Bronchial epithelial cell (primary cell): ENCODE results near the gene SPEF2. TPM values are rescaled to one million over a fixed set of nuclear protein-coding genes. Genes with fewer than 3 reads are reported as not detected.

ENCODE experiments used
- DNase-seq: peaks from one replicate; pipeline ENCODE4 v3.0.0-alpha.2; 2010; ENCODE audit warnings: low read depth
- FAIRE-seq: peaks from 2 replicates; lab custom pipeline; 2011; peaks lifted over from hg19 to GRCh38; lab: Jason Lieb, UNC
- H3K27me3 ChIP-seq: 2 replicates; pipeline ENCODE4 v1.5.1; 2011; ENCODE audit warnings: low read length; ENCODE audit not compliant: control insufficient read depth, insufficient read depth
- H3K36me3 ChIP-seq: 2 replicates; pipeline ENCODE4 v1.5.1; 2011; ENCODE audit warnings: low read length; ENCODE audit not compliant: control insufficient read depth, insufficient read depth
- H3K4me3 ChIP-seq: 2 replicates; pipeline ENCODE4 v1.5.1; 2011; ENCODE audit warnings: mild to moderate bottlenecking, low read depth, low read length, control low read depth
- total RNA-seq: library from RNA; depleted of rRNA; stranded (reverse); fragments of >200 nt; gene quantifications from 2 replicates; pipeline ENCODE4 v1.2.1, GENCODE V29; 2014
- TF ChIP-seq, protein P1 (sequence below): IDR thresholded peaks from 2 replicates; pipeline ENCODE4 v1.5.1; 2011; ENCODE audit warnings: mild to moderate bottlenecking, moderate library complexity, low read length, control low read depth, inconsistent platforms; ENCODE audit not compliant: insufficient read depth, severe bottlenecking

Gene SPEF2
- total RNA-seq, 1 donor from 2014 or later = 1.1 TPM

DNA sequence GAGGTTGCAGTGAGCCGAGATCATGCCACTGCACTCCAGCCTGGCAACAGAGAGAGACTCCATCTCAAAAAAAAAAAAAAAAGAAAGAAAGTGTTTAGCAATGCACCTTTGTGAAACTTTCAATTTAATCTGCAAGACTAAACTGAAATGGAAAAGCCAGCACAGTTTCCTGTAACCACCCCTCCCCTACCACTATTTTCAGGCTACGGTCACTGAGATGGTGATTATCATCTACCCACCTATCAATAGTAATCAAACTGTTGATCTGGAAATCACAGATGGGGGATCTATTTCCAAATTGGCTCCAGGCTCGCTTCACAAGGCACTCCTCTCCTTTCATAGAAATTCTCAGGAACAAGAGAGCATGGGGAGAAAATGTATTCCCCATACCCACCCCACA, 208.4 kb downstream of the SPEF2 start:
- Histone ChIP-seq H3K36me3 (no peaks in the 10 kb centered on the region), H3K27me3 (no peaks in the 10 kb centered on the region), H3K4me3 (no peak overlapping the region)
- no peak for DNase-seq
- no peak for FAIRE-seq
- TF ChIP-seq, protein P1, sequence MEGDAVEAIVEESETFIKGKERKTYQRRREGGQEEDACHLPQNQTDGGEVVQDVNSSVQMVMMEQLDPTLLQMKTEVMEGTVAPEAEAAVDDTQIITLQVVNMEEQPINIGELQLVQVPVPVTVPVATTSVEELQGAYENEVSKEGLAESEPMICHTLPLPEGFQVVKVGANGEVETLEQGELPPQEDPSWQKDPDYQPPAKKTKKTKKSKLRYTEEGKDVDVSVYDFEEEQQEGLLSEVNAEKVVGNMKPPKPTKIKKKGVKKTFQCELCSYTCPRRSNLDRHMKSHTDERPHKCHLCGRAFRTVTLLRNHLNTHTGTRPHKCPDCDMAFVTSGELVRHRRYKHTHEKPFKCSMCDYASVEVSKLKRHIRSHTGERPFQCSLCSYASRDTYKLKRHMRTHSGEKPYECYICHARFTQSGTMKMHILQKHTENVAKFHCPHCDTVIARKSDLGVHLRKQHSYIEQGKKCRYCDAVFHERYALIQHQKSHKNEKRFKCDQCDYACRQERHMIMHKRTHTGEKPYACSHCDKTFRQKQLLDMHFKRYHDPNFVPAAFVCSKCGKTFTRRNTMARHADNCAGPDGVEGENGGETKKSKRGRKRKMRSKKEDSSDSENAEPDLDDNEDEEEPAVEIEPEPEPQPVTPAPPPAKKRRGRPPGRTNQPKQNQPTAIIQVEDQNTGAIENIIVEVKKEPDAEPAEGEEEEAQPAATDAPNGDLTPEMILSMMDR = no peak

DNA sequence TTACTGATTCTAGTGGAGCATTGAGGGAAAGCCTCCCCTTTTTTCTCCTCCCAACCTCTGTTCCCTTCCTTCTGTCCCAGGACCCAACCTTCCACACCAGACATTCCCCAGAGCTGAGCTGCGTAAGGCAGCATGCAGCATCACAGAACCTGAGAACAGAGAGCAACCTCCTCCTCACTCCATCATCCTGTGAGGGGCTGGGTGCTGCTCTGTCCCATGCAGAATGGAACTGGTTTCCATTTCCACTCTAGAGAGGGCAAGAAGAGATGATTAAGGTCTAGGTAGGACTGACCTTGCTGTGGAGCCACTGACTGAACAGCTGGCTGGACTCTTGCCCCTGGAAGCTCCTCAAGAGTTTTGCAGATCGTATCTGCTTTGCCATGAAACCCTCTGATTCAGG, 208.9 kb downstream of the SPEF2 start:
- no peaks in the 10 kb centered on the region for H3K27me3 ChIP-seq
- DNase-seq (no peak), FAIRE-seq (no peak)
- H3K36me3 ChIP-seq = no peaks in the 10 kb centered on the region
- TF ChIP-seq, protein P1 = no peak
- H3K4me3 ChIP-seq = no peak overlapping the region

DNA sequence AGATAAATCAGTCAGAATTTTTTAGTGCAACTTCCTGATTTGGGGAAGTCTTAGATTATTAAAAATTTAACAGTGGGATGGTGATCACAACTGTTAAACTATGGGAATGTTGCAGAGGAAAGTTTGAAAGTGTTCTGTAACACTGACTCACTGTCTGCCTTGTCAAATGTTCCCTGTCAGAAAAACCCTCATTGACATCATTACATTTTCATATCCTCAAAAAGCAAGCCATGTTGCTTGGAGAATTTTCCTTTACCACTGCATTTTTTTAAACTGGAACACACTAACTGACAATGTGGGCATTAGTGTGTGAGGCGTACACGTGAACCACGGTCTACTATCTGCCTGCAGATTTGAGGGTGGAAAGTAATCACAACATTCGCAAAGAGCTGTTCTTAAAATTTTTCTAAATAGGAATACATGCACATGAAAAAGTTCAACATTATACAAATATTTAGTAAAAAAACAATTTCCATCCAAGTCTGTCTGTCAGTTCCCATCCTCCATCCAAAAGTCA, 210.5 kb downstream of the SPEF2 start:
- FAIRE-seq (no peak), DNase-seq (no peak)
- TF ChIP-seq, protein P1 = no peak
- Histone ChIP-seq H3K36me3 (no peaks in the 10 kb centered on the region), H3K4me3 (no peak overlapping the region), H3K27me3 (no peaks in the 10 kb centered on the region)

DNA sequence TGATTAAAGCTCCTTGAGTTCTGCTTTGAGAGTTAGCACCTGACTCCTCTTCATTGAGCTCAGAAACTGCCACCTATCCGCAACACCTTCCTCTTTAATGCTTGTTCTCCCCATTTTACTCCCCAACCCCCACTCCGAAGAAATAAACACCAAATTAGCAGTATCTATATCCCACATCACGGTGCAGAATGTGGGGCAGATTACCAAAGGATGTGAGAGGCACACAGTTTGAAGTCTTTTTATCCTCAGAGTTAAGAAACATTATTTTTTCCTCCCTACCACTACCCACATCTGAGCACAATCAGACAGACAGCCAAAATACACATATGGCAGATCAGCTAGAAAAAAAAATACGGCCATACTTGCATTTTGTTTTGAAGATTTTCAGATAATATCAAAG, 212.9 kb downstream of the SPEF2 start:
- TF ChIP-seq, protein P1 = no peak
- no peak for DNase-seq
- FAIRE-seq = no peak
- no peaks in the 10 kb centered on the region for H3K36me3 ChIP-seq
- no peaks in the 10 kb centered on the region for H3K27me3 ChIP-seq
- H3K4me3 ChIP-seq = no peak overlapping the region

DNA sequence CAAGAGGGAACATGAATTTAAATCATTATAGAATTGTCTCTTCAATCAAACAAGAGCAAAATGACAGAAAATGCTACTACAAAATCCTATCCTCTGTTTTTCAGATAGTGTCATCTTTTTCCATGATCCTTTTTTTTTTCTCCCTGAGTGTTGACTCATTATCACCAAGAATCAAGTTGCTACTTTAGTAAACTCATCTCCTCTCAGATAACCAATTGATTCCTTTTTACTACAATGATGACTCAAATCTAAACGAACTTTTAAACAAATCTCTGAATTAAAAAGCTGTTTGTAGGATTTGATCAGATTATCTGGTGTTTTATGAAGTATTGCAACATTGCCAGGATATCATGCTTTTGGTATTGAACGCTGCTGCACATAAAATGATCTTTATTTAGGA, 215.1 kb downstream of the SPEF2 start:
- no peak for FAIRE-seq
- TF ChIP-seq, protein P1 = no peak
- DNase-seq = no peak

DNA sequence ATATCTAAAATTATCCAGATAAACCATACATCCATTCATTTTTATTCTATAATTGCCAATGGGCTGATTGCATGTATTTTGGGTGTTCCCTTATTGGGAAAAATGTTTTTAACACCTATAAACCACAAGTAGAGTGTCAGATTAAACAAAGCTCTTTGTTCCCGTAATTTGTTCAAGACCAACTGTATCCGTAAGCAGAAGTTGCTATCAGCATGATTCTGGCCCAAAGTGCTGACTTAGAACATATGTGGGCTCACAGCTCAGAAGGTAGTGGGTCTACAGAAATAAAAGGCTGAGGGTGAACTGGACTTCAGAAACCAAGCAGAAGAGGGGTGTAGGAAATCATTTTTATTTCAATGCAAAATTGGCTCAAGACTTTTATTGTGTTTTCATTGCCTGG, 215.6 kb downstream of the SPEF2 start:
- H3K4me3 ChIP-seq = no peak overlapping the region
- TF ChIP-seq, protein P1 = no peak
- DNase-seq (no peak), FAIRE-seq (no peak)
- no peaks in the 10 kb centered on the region for H3K27me3 ChIP-seq
- no peaks in the 10 kb centered on the region for H3K36me3 ChIP-seq

More for the DNA sequence above, 215.1 kb downstream of the SPEF2 start:
- no peaks in the 10 kb centered on the region for H3K27me3 ChIP-seq
- H3K36me3 ChIP-seq = no peaks in the 10 kb centered on the region
- no peak overlapping the region for H3K4me3 ChIP-seq
